HCEC 1CT (cell line): ENCODE results near the gene PGC.
A peak's percentile ranks its signal among the peaks of the same experiment; 100 is the strongest.

Source experiments
- DNase-seq: peaks from one replicate; pipeline ENCODE4 v3.0.0-alpha.2; 2017

The PGC gene

DNA sequence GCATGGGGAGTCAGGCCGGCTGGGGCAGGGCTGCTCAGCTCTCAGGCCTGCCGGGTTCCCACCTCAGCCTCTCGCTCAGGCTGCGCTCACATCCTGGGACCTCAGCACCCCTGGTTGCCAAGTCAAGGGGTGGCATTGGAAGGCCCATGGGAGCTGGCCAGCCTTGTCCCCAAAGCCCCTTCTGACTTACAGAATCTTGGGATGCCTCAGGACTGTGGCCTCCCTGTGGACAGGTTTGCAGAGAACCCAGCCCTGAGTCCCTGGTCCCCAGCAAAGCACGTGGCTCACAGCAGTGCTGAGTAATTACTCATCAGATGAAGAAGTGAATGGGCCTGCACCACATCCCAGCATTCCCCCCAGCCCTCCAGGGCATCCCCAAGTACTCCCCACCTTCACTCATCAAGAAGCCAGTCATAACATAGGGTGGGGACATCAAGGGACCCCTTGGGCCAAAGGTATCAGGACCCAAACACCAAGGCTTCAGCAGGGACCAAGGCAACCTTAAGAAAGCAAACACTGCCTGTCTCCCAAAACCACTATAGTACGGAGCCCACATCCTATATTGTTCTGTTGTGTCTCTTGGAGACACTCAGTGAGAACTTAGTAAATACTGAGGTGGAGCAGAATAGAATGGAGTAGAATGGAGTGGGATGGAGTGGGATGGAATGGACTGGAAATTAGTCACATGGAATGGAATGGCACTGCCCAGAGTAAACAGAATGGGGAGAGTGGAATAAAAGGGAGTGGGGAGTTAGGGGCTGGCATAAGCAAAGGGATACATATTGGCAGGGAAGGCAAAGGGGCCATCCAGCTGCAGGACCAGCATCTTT, 3.6 kb downstream of the PGC start:
- DNase-seq, result no peak

DNA sequence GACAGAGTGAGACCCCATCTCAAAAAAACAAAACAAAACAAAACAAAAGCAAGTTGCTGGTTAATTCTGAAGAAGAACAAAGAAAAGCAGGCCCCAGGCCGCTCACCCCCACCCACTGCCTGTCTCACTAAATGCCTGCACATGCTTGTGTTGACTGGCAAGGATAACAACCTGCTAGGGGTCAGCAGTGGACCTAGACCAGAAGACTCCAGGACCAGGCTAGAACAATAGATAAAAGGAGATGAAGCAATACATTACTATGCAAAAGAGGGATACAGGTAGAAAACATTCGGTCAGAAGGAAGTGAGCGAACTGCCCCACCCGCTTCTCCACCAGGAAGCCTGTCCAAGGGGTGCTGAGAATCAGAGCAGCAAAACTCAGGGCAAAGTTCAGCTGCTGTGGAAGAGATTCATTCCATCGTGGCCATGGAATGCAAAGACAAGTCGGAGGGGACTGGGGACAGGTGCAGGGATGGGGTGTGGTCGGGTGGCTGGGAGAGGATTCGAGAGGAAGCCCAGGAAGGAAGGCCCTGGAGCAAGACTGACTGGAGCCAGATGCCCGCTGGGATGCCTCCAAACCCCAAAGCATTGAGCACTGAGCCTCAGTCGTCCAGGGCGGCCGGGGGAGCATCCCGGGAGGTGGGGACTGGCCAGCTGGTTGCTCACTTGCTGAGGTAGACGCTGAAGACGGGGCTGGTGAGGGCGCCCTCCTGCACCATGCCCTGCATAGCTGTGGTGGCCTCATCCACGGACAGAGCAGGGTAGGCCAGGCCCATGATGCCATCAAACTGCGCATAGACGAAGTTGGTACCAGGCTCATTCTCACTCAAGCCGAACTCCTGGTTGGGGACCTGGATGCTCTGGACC, 5.3 kb downstream of the PGC start:
- DNase-seq, result no peak

DNA sequence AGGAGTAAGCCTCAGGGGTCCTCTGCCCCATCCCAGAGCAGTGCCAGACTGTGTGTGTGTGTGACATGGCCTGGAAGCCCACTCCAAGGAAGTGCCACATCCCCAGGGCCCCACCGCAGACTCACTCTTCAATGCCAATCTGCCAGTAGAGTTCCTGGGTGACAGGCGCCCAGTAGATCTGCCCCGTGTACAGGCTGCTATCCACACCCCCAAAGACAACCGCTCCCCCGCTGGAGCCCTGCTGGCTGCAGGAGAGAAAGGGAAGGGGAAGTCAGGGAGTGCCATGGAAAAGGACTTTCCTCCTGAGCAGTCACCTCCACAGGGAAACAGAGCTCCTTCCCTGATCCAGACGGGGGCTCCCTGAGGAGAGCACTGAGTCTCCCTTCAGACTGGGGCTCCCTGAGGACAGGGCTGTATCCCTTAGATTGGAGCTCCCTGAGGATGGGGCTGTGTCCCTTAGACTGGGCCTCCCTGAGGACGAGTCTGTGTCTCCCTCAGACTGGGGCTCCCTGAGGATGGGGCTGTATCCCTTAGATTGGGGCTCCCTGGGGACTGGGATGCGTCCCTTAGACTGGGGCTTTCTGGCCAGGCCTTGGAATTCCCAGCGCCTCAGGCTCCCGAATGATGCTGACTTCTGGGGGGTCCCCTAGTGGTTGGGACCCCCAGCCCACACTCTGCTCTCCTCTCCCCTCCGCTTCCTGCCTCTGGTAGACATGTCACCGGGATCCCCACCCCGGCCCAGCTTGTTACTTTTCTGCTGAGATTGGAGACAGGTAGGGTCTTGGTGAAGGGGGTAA, 6.6 kb downstream of the PGC start:
- no peak for DNase-seq

DNA sequence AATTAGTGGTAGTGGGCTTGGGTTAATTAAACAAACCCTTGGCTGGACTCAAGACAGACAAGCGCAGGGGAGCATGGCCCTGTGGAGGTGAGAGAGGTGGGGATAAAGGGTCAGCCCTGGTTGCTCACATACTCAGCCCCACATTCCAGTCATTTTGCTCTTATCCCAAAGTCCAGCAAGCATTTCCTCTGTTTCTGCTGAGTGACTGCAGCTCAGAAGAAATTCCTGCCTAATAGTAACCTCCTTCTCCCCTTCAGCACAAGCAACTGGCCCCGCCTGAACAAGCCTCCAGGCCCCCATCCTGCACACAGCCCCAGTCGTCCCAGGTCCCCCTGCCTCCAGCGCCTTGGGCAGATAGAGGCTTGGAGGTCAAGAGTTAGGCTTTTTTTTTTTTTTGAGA, 8.2 kb downstream of the PGC start:
- DNase-seq, result no peak

DNA sequence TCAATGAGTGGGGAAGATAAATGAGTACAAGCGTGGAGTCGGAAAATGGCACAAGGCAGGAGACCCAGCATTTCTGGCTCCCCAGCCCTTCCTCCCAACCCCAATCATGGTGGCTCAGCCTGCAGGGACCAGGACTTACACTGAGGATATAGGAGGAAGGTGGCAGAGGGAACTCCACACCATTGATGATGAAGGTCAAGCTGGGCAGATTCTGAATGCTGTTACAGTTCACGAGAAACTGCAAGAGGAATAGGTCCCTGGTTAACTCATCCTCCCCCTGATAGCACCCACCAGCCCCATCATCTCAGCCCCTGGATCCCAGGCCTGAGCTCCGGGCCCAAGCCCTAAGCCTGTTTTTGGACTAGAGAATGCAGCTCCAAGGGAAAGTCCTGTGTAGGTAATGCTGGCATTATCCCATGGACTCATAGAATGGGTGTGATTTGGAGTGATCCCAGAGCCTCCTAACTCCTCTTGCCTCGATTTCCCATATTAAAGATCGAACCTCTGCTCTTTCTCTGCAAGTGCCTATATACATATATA, 9.5 kb downstream of the PGC start:
- no peak for DNase-seq

DNA sequence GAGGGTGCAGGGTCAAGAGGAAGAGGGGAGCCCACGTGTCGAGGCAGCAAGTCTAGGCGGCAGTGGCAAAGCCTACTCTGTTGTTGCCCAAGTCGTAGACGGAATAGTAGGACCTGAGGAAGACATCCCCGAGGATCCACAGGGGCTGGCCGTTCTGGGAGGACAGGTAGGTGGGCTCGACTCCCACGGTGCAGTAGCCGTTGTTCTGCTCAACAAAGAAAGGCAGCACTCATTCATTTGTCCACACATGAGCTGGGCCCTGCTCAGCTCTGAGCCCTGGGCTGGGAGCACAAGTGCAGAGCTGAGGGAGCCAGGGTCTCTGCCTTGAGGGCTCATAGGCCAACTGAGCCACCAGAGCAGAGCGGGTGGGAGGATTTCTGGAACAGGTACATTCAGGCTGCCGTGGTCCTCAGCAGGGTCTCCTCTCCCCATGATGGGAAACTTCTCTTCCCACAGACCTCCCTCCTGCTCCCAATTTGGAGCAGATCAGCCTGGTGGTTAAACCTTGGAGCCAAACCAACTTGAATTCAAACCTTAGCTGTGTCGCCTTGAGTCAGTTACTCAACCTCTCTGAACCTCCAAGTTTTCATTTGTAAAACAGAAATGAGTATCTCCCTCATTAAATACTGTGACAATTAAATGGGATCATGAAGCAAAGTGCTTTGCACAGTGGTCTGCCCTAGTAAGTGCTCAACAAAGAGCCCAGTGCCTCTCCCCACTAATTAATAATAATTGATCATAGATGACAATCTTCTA, 10.2 kb downstream of the PGC start:
- DNase-seq, result no peak

DNA sequence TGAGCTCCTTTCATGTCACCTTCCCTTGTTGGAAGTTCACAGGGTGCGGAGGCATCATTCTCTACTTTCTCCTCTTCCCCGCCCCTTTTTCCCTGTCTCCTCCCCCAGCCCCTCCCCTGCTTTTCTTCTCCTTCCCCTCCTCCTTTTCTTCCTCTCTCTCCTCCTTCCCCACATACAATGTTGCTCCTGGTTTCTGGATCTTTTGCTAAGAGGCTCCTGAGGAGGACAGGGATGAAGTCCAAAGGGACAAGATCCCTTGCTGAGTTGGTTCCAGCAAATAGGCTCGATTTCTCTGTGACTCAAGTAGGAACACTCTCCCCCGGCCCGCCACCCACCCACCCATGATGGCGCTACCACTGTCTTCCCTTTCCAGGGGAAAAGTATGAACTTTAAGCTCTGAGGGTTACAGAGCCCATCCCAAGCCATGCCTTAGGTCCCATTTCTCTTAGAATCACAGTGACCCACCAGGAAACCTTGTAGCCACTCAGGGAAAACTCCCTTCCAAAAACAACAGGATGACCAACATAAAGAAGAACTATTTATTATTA, 10.9 kb downstream of the PGC start:
- DNase-seq, result no peak

DNA sequence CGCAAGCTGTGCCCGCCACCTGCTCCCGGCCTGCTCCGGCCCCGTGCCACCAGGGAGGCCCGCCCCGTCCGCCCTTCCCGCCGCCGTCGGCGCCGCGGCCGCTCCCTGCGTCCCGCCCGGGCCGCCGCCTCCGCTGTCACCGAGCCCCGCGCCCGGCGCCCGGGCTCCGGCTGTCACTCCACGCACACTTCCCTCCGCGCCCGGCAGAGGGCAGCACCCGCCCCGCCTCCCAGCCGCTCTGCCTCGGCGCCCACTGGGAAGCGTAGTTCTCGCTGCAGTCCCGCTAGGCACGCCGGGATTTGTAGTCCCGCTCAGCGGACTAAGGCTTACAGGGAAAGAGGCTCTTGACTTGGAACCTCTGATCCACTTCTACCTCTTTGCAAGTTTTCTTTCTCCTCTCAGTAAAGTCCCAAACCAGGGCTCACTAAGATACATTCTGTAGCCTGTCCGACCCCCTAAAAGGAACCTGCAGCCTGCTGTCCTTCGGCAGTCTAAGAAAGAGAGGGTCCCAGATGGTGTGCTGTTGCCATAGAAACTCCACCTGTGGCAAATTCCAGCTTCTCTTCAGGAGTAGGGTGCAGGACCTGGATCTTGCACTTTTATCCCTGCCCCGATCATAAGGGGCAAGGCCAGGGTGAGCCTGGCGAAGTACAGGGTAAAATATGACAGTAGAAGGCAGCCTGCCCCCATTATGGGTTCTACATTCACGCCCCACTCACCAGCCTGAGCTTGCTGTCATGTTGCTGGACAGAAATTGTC, 11.6 kb downstream of the PGC start, which contains the start of gene TFEB:
Gene TFEB (minus strand): TSS at position 182 of the 759 bp plus-strand sequence. CDS start 44,395 bp downstream, outside the sequence.
- peak; percentile 79 for DNase-seq

DNA sequence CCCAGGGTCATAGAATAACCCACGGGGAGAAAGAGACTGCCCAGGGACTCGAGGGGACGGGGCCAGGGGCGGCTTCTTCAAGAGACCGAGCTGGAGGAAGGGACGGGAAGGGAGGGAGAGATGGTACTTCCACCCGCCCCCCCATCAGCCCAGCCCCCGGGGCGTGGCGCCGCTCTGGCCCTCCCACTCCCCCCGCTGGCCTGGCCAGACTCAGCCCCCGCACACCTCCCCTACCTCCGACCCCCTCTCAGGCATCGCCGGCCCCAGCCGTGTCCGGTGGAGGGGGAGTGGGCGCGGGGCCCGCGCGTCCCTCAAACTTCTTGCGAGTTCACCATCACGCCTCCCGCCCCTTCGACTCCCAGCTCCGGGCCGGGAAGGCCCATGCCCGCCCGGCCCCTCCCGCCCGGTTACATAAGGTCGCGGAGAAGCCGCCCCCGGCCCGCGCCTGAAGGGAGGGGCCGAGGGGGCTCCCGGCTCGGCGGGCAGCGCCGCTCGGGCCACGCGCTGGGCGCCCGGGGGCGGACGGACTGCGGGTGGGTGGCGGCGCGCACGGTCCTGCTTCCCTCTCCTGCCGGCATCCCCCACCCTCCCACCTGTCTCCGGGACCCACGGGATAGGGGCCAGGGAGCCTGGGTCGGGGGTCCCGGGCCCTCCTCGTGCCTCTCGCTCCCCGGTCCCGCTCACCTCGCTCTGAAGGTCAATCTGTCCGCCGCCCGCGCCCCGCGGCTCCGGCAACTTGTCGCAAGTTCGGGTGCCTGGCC, 12.4 kb downstream of the PGC start:
- peak; percentile 35 for DNase-seq

DNA sequence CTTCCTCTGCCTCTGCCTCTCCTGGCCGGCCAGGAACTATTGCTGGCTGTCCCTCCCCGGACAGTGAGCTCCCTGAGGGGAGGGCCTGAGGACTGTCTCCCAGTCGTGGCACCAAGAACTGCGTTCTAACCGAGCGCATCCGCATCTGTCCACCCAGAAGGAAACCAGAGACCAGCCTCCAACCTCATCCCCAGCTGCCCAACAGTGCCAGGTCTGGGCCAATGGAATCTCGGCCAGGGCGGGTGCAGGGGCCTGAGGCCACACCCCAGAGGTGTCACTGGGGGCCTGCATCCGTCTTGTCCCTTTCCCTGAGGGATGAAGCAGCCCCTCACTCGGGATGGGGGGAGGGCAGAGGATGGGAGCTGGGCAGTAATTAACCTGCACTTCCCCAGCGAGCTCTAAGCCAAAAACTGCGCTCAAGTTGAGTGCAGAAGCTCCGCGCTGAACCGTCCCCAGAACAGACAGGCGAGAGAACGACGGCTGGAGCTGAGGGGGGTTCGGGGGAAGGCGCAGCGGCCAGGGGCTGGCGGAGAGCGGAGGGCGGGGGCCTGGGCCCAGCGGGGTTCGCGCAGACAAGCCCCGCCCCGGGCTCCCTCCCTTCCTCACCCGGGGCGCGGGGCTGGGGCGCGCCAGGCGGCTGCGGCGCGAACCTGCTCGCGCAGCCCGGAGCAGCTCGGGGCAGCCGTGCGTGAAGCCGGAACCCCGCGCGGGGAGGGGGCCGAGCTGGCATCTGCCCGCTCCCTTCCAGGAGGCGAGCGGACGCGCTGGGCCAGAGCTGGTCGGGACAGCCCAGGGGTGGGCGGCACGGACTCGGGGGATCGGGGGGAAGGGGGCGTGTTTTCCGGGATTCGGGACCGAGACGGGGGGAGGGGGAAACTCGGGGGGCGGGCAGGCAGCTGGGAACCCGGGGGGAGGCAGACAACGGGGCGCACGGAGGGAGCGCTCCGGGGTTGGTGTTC, 13.2 kb downstream of the PGC start:
- peak; percentile 24 for DNase-seq

DNA sequence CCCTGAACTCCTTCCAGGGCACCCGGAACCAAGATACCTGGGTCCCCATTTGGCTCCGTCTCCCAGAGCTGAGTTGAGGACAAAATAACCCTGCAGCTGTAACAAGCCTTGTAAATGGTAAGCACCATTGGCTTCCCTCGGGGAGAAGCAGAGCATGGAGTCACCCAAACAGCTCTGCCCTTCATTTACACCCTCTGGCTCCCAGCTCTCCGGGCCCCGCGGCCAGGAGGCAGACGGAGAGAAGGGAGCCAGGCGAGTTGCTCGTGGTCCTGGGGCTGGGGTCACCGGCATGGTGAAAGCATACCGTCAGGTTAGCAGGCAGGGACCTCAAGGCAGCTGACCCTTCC, 13.9 kb downstream of the PGC start:
- DNase-seq, result no peak

DNA sequence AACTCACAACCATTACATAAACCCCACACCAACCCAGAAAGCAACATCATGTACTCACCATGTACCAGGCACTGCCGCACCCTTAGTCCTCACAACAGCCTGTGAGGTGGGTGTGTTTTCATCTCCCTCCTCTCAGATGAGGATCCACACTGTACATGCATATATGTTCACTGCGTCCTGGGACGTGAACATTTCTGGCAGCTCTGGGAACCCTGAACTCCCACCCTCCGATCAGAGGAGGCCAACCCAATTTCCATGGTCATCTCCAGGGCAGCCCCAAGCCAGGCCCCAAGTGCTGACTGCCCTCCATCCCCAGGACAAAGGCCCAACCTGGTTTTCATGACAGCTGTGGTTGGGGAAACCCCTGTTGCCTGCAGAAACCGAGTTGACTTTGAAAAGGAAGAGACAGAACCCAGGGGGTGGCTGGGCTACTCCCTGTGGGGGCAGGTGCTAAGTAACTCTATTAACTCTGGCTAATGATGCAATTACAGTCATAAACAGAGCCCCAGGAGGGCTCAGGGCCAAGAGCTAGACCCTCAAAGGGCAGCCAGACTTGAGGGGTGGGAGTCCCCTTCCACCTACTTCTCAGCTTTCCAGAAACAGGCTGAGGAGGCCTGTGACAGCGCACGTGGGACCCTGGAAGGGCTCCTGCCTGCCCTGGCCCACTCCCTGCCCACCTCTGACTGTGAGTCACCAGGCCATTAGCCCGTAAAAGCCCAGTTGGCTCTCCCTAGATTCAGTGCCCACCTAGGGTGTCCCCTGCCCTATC, 14.4 kb downstream of the PGC start:
- no peak for DNase-seq

DNA sequence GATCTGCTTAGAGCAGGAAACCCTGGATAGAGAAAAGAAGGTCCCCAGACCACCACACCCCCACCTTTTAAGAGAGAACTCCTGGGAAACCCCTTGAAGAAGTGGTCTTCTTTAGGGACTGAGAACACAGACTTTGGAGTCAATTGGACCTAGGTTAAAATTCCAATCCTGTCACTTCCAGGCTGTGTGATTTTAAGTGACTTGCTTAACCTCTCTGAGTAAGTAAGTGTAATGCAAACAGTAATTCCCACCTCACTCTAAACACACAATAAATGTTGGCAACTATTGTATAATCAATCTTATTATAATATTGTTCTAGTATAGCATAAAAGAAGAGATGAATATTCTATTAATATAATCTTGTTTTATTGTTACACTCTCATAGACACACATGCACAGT, 15.0 kb downstream of the PGC start:
- no peak for DNase-seq

DNA sequence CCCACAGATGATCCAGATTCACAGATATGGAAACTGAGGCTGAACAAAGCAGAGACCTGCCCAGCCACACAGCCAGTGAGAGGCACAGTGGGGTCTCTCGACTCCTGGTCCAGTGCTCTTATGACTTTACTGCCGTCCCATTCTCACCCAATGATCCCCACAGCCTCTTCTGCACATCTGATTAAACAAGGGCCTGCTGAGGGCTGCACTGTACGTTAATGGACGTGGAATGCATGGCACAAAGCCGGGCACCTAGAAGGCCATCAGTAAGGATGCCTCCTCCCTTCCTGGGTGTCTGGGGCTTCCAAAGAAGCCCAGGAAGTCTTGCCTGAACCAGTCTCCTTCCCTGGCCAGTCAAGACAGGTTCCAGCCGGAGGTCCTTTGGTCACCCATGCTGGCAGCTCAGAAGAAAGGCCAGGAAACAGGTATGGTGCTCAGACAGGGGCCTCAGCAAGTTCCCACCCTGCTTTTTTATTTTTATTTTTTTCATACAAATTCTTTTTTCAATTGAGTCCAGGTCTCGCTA, 15.6 kb downstream of the PGC start:
- DNase-seq, result no peak

DNA sequence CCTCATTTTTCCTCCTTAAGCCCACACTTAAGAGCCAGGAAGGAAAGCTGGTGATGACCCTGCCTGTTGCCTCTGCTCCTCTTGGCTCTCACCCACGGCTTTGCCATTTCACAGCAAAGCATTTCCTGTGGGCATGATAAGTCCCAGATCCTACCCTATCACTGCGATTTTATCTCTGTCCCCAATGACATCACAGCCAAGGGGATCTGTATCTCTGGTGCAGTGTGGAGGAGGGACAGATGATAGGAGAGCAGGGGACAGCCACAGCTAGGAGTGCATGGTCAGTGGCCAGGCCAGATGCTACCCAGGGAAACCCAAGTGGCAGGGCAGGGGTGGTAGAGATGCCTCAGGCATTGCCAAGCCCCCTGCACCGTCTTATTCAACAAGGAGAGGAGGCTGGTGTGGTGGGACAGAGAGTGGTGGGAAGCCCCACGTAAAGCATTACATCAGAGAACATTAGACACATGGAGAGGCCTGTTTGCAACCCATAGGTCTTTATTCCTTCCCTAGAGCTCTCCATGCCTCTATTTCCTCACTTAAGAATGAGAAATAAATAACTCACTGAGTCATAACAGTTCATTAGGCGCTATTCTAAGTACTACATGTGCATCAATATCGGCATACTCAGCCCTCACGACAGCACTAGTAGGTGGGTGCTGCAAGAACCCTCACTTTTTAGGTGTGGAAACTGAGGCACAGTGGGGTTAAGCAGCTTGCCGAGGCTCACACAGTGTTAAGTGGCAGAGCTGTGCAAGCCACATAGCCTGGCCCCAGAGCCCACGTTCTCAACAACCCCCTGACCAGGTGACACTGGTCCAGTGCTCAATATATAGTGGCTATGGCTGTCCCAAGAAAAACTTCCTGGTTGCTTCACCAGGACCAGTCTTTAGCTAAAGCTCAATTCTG, 16.4 kb downstream of the PGC start:
- DNase-seq, result no peak

DNA sequence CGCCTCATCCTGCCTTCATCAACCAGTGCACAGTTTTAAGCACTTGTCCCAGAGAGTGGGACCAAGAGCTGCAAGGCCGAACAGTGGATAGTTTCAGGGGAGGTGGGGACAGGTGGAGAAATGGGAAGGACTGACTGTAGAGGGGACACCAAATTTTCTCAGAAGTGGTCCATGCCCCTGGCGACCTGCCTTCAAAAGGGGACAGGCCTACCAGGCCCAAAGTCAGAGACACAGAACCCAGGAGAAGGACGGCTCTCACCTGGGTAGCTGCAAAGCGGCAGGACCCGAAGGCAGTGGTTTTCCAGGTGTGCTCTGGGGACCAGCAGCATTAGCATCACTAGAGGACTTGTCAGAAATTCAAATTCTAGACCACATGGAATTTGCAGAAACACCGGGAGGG, 17.6 kb downstream of the PGC start:
- no peak for DNase-seq

DNA sequence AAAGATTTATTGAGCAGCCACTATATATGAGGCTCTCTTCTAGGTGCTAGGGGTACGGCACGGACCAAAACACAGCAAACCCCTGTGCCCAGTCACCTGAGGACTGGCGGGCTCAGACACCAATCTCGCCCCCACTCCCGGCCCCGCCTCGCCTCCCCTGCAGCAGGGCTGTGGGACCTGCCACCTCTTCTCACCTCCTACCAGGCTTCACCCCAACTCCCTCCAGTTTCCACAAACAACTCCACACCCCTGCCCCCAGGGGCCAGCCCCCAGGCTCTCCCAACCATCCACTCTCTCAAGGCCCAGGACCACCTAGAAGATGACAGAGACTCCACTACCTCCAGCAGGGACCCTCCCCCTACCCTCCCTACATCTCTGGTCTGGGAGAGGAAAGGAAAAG, 18.2 kb downstream of the PGC start:
- DNase-seq, result no peak
